Tibial nerve (tissue), 3 donors: ENCODE measurements around the gene DOK3.

ENCODE experiments used
- POLR2A ChIP-seq, 2 donors: fragments of 450-650 bp; IDR thresholded peaks; one replicate each; pipeline ENCODE4 v1.6.1; 2017; ENCODE audit warnings: antibody characterized with exemption in 2 of 2, mild to moderate bottlenecking in 2 of 2, moderate library complexity in 2 of 2
- TF ChIP-seq, protein P1 (sequence below), 5 experiments: fragments of 200-600 bp in 3 of 5; fragments of 450-650 bp in 2 of 5; sonication (generic) in 3 of 5; IDR thresholded peaks; one replicate each; pipeline ENCODE4 v1.5.1; 2016 to 2019; ENCODE audit warnings: antibody characterized with exemption in 5 of 5, mild to moderate bottlenecking in 3 of 5, moderate library complexity in 2 of 5

DNA sequence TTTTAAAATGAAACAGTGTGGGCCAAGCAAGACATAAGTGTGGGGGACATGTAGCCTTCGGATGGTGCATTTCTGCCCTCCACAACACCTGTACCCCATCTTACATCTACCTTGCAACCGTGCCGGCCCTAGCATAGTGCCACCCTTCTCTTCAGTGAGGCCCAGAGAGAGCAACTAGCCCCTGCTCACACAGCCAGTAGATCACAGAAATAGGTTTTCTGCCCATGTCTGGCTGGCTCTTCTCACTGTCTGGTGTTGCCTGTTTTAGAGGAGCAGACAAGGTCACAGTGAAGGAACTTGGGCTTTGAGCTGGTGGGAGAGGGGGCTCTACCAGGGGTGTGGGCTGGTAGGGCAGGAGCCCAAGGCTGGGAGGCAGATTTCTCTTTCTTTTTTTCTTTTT, 23.4 kb downstream of the DOK3 start:
- TF ChIP-seq, protein P1, sequence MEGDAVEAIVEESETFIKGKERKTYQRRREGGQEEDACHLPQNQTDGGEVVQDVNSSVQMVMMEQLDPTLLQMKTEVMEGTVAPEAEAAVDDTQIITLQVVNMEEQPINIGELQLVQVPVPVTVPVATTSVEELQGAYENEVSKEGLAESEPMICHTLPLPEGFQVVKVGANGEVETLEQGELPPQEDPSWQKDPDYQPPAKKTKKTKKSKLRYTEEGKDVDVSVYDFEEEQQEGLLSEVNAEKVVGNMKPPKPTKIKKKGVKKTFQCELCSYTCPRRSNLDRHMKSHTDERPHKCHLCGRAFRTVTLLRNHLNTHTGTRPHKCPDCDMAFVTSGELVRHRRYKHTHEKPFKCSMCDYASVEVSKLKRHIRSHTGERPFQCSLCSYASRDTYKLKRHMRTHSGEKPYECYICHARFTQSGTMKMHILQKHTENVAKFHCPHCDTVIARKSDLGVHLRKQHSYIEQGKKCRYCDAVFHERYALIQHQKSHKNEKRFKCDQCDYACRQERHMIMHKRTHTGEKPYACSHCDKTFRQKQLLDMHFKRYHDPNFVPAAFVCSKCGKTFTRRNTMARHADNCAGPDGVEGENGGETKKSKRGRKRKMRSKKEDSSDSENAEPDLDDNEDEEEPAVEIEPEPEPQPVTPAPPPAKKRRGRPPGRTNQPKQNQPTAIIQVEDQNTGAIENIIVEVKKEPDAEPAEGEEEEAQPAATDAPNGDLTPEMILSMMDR (IDR thresholded peaks at IDR 0.05) = no peak
- TF ChIP-seq POLR2A (IDR thresholded peaks at IDR 0.05) = no peak
